ENCODE measurements around the gene SERTAD3.
"Not testable (repeated sequence)": the region's sequence is repeated elsewhere in the genome, so short reads cannot be mapped to it uniquely, and the experiment has no call there.

SERTAD3 gene

GRCh38 chr19:40441719-40442253 lies 2.3 kb downstream of the SERTAD3 start:
- Histone ChIP-seq H3K27ac (peak overlapping the region in 8 of 11 experiments; percentile 73 to 97 (median 85); a peak in 12 of 22 replicates), H3K4me3 (peak overlapping the region in 8 of 10 experiments; percentile 81 to 99 (median 90); a peak in 11 of 20 replicates), H4K20me1 (peaks cover 0 to 41% (median 24%) of the 10 kb centered on the region in 11 experiments; a peak in 15 of 22 replicates), H3K9me3 (replicated peaks in 1 of 11) (no peaks in the 10 kb centered on the region), H3K4me2 (peak overlapping the region; percentile 88 to 100 (median 94)), H3K27me3 (no peaks in the 10 kb centered on the region), H3K9ac (peak overlapping the region; percentile 83 to 98 (median 95); a peak in 21 of 22 replicates), H3K4me1 (peaks cover 19 to 38% (median 23%) of the 10 kb centered on the region in 10 experiments), H3K36me3 (peaks cover 18 to 48% (median 27%) of the 10 kb centered on the region in 11 experiments)
- TF ChIP-seq Cebpa-rat (IDR thresholded peaks at IDR 0.05), result no peak

- no peak overlapping the region for H3K4me2 ChIP-seq
- TF ChIP-seq Cebpa-rat (IDR thresholded peaks at IDR 0.05), result no peak
- H3K27ac ChIP-seq, result no peak overlapping the region
- H3K36me3 ChIP-seq, result peaks cover 18 to 48% (median 27%) of the 10 kb centered on the region in 11 experiments
- H4K20me1 ChIP-seq, result peaks cover 0 to 41% (median 24%) of the 10 kb centered on the region in 11 experiments; a peak in 15 of 22 replicates
- no peak overlapping the region for H3K4me3 ChIP-seq
- H3K4me1 ChIP-seq, result peaks cover 29 to 54% (median 38%) of the 10 kb centered on the region in 10 experiments
- H3K27me3 ChIP-seq, result no peaks in the 10 kb centered on the region
- no peak overlapping the region for H3K9ac ChIP-seq
- no peaks in the 10 kb centered on the region for H3K9me3 ChIP-seq (replicated peaks in 1 of 11)
Observed at GRCh38 chr19:40438284-40438683, 5.9 kb downstream of the SERTAD3 start.

GRCh38 chr19:40433391-40434216 lies 10.5 kb downstream of the SERTAD3 start:
- no peaks in the 10 kb centered on the region for H3K27me3 ChIP-seq
- 0 out of 22 replicates have a peak, but pooled peaks cover 0 to 6% (median 0%) of the 10 kb centered on the region in 11 experiments for H3K36me3 ChIP-seq
- H3K9me3 ChIP-seq (replicated peaks in 1 of 11), result no peaks in the 10 kb centered on the region
- no peaks in the 10 kb centered on the region for H4K20me1 ChIP-seq
- peak overlapping the region; percentile 83 to 92 (median 90) for H3K9ac ChIP-seq
- H3K4me3 ChIP-seq, result peak overlapping the region; percentile 39 to 69 (median 57)
- H3K27ac ChIP-seq, result peak overlapping the region; percentile 86 to 98 (median 96)
- no peak for TF ChIP-seq Cebpa-rat (IDR thresholded peaks at IDR 0.05)
- H3K4me2 ChIP-seq, result peak overlapping the region; percentile 71 to 96 (median 90)
- H3K4me1 ChIP-seq, result peaks cover 27 to 55% (median 36%) of the 10 kb centered on the region in 10 experiments

DNA sequence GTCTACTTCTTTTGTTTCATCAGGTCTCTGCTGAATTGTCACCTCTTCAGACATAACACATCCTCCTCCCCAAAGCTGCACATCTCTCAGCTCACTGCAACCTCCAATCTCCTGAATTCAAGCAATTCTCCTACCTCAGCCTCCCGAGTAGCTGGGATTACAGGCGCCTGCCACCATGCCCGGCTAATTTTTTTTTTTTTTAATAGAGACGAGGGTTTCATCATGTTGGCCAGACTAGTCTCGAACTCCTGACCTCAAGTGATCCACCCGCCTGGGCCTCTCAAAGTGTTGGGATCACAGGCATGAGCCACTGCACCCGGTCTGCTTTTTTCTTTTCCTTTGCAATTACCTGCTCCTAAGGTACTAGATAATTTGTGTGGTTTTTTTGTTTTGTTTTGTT lies 11.4 kb downstream of the SERTAD3 start:
- H3K27me3 ChIP-seq; H4K20me1 ChIP-seq; H3K36me3 ChIP-seq; H3K9me3 ChIP-seq (replicated peaks in 1 of 11): not testable (repeated sequence)
- H3K4me2 ChIP-seq, result peak overlapping the region; percentile 71 to 96 (median 90)
- peak overlapping the region; percentile 86 to 98 (median 96) for H3K27ac ChIP-seq
- H3K9ac ChIP-seq, result peak overlapping the region; percentile 83 to 92 (median 90)
- H3K4me3 ChIP-seq, result peak overlapping the region; percentile 39 to 69 (median 57); a peak in 19 of 20 replicates
- H3K4me1 ChIP-seq, result peaks cover 27 to 59% (median 36%) of the 10 kb centered on the region in 10 experiments

GRCh38 chr19:40431698-40432097 lies 12.4 kb downstream of the SERTAD3 start:
- Histone ChIP-seq H3K27ac (peak overlapping the region in 3 of 11 experiments; percentile 96 to 97 (median 96); a peak in 6 of 22 replicates), H3K4me3 (no peak overlapping the region), H3K9ac (peak overlapping the region in 2 of 11 experiments; percentile 90 to 92; a peak in 2 of 22 replicates), H3K4me1 (peaks cover 28 to 65% (median 40%) of the 10 kb centered on the region in 10 experiments), H3K36me3 (no peaks in the 10 kb centered on the region), H3K4me2 (peak overlapping the region in 5 of 11 experiments; percentile 88 to 96 (median 91); a peak in 7 of 22 replicates), H3K27me3 (no peaks in the 10 kb centered on the region), H3K9me3 (replicated peaks in 1 of 11) (no peaks in the 10 kb centered on the region), H4K20me1 (no peaks in the 10 kb centered on the region)
- TF ChIP-seq Cebpa-rat (IDR thresholded peaks at IDR 0.05), result no peak

- H3K9ac ChIP-seq; H4K20me1 ChIP-seq; H3K4me3 ChIP-seq; H3K27me3 ChIP-seq; H3K4me2 ChIP-seq; H3K9me3 ChIP-seq (replicated peaks in 1 of 11); H3K27ac ChIP-seq; H3K36me3 ChIP-seq: not testable (repeated sequence)
- peaks cover 30 to 58% (median 40%) of the 10 kb centered on the region in 10 experiments for H3K4me1 ChIP-seq
Observed at GRCh38 chr19:40430242-40430641, 13.9 kb downstream of the SERTAD3 start.

DNA sequence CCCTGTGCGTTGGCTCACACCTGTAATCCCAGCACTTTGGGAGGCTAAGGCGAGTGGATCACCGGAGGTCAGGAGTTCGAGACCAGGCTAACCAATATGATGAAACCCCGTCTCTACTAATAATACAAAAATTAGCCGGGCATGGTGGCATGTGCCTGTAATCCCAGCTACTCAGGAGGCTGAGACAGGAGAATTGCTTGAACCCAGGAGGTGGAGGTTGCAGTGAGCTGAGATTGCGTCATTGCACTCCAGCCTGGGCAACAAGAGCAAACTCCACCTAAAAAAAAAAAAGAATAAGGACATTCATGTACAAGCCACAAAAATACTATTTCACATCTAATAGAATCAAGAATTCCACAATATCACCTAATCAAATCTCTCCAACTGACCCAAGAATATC lies 15.9 kb downstream of the SERTAD3 start:
- H3K4me3 ChIP-seq; H3K4me2 ChIP-seq; H3K9me3 ChIP-seq (replicated peaks in 1 of 11); H3K27me3 ChIP-seq; H3K27ac ChIP-seq; H3K36me3 ChIP-seq; H3K9ac ChIP-seq: not testable (repeated sequence)
- TF ChIP-seq Cebpa-rat (IDR thresholded peaks at IDR 0.05), result 0 out of 22 replicates have a peak, but pooled peaks of 2 of the 11 experiments have one; percentile 16 to 18
- Histone ChIP-seq H4K20me1 (peaks cover 0 to 20% (median 6%) of the 10 kb centered on the region in 11 experiments; a peak in 13 of 22 replicates), H3K4me1 (peaks cover 20 to 50% (median 39%) of the 10 kb centered on the region in 10 experiments)

DNA sequence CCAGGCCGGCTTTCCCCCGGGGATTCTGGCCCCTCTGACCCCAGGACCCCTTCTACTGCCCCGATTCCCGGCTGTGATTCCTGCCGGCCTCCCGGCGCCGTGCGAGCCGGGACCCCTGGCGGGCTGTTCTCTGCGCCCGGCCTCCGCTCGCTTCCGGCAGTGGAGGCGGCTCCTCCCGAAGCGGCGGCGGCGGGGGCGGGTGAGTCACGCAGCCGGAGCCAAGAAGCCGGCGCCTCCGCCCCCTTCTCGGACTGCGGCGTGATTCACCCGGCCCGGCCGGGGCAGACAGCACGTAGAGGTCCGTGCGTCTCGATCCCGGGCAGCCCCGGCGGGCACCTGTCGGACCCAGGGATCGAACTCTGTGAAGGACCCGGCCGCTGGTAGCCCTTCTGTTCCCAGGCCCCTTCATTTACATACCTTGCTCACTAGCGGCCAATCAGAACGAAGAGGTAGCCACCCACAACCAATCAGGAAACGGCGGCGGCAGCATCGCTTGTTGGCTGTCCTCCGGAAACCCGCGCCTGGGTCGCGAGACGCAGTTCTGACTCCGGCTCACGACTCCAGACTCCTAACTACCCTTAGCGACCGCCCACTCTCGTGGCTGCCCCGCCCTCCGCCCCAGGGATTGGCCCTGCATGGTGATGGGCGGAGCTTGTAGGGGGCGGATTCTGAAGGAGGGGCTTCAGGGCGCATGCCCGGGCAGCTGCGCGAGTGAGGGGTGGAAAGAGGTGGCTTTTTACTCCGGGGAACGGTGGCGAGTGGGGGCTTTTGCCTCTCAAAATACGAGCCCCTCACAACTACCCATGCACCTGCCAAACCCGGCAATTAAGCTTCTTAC lies 18.5 kb downstream of the SERTAD3 start, which contains the start of gene SERTAD1:
Gene SERTAD1 (minus strand): TSS at position 543 of the 838 bp plus-strand sequence. CDS start 2,446 bp downstream, outside the sequence.
- H3K27ac ChIP-seq, result peak within 1 kb of the TSS; percentile 83 to 98 (median 92)

More for the DNA sequence above, 18.5 kb downstream of the SERTAD3 start, which contains the start of gene SERTAD1:
- Histone ChIP-seq H3K36me3 (peaks cover 11 to 21% (median 18%) of the 10 kb centered on the region in 11 experiments), H3K27me3 (no peaks in the 10 kb centered on the region), H3K4me3 (peak within 1 kb of the TSS; percentile 69 to 95 (median 84)), H3K9me3 (replicated peaks in 1 of 11) (no peaks in the 10 kb centered on the region), H3K4me2 (peak within 1 kb of the TSS; percentile 82 to 99 (median 96)), H3K9ac (peak within 1 kb of the TSS; percentile 82 to 97 (median 92)), H3K4me1 (peaks cover 34 to 56% (median 46%) of the 10 kb centered on the region in 10 experiments), H4K20me1 (peaks cover 0 to 43% (median 14%) of the 10 kb centered on the region in 11 experiments; a peak in 13 of 22 replicates)
- no peak for TF ChIP-seq Cebpa-rat (IDR thresholded peaks at IDR 0.05)

All from BLaER1 treated with 17β-estradiol and CSF1 and Interleukin-3, amounts not matched to agents 10 nM and 100 nM (cell line).